Uterus (tissue), 4 donors: ENCODE data around the gene CD5L. TPM values are rescaled to one million over a fixed set of nuclear protein-coding genes. Genes with fewer than 3 reads are reported as not detected.

Experiments
- DNase-seq, 2 donors: peaks; one replicate each; pipeline ENCODE4 v3.0.0-alpha.2; 2019 to 2020
- H3K27ac ChIP-seq, 2 donors: fragments of 200-600 bp; sonication (generic); 1 replicate in 1 of 2; 2 replicates in 1 of 2; pipeline ENCODE4 v1.5.1; 2016 to 2018
- H3K27me3 ChIP-seq, 2 donors: fragments of 200-600 bp; sonication (generic); one replicate each; pipeline ENCODE4 v1.5.1; 2018 to 2019; ENCODE audit warnings: control low read depth in 1 of 2
- H3K36me3 ChIP-seq, 2 donors: fragments of 200-600 bp; sonication (generic); one replicate each; pipeline ENCODE4 v1.5.1; 2019; ENCODE audit warnings: control low read depth in 1 of 2
- H3K4me1 ChIP-seq, 2 donors: fragments of 200-600 bp; sonication (generic); one replicate each; pipeline ENCODE4 v1.5.1; 2018 to 2019; ENCODE audit warnings: control low read depth in 1 of 2
- H3K4me3 ChIP-seq, 2 donors: fragments of 200-600 bp; sonication (generic); 1 replicate in 1 of 2; 2 replicates in 1 of 2; pipeline ENCODE4 v1.5.1; 2018 to 2019; ENCODE audit warnings: mild to moderate bottlenecking in 1 of 2
- H3K9me3 ChIP-seq, 2 donors: fragments of 200-600 bp; sonication (generic); one replicate each; pipeline ENCODE4 v1.5.1; 2019; ENCODE audit warnings: control low read depth in 1 of 2
- CTCF ChIP-seq, 4 experiments: fragments of 200-600 bp in 2 of 4; fragments of 450-650 bp in 2 of 4; sonication (generic) in 2 of 4; IDR thresholded peaks; one replicate each; pipeline ENCODE4 v1.5.1; 2016 to 2019; ENCODE audit warnings: antibody characterized with exemption in 4 of 4, mild to moderate bottlenecking in 2 of 4, moderate library complexity in 1 of 4
- POLR2A ChIP-seq, 2 donors: fragments of 450-650 bp; IDR thresholded peaks; one replicate each; pipeline ENCODE4 v1.6.1; 2016; ENCODE audit warnings: antibody characterized with exemption in 2 of 2, mild to moderate bottlenecking in 1 of 2, moderate library complexity in 1 of 2
- intact Hi-C: fragments of 100-400 bp; cut with DNase I; formaldehyde crosslinking; loops from one replicate; pipeline ENCODE4 v1.15.1; 2023; ENCODE audit warnings: low total_unique reads
- total RNA-seq, 4 donors: library from RNA; depleted of rRNA in 3 of 4; stranded (reverse); fragments of >200 nt in 3 of 4; gene quantifications; one replicate each; pipeline versions ENCODE4 v1.1.0 to v1.2.4, GENCODE V29; 2014 to 2023
- donor health status: DM: yes; HTN: yes; CAD: no.

Gene CD5L
- total RNA-seq, 4 donors from 2014 or later: not detected

- Histone ChIP-seq H3K4me3 (no peak within 1 kb of the TSS), H3K27me3 (no peaks in the 10 kb centered on the region), H3K9me3 (no peaks in the 10 kb centered on the region), H3K36me3 (no peaks in the 10 kb centered on the region), H3K27ac (no peak within 1 kb of the TSS), H3K4me1 (no peaks in the 10 kb centered on the region)
- intact Hi-C loops: no loop called here
- TF ChIP-seq POLR2A (IDR thresholded peaks at IDR 0.05): no peak
- DNase-seq: no peak
These were observed 21.7 kb downstream of the CD5L start, which contains the start of gene FCRL1 for GRCh38 chr1:157819896-157820295. Gene FCRL1, minus strand, starts transcription at chr1:157820120. Its CDS starts 83 bp downstream, at chr1:157820037.

GRCh38 chr1:157819215-157819614 lies 22.4 kb downstream of the CD5L start:
- no peak for TF ChIP-seq CTCF (IDR thresholded peaks at IDR 0.05)
- TF ChIP-seq POLR2A (IDR thresholded peaks at IDR 0.05): no peak
- no peaks in the 10 kb centered on the region for H3K27me3 ChIP-seq
- intact Hi-C loops: no loop called here
- no peaks in the 10 kb centered on the region for H3K36me3 ChIP-seq
- no peak for DNase-seq
- H3K9me3 ChIP-seq: no peaks in the 10 kb centered on the region
- no peak overlapping the region for H3K27ac ChIP-seq
- no peak overlapping the region for H3K4me3 ChIP-seq
- no peaks in the 10 kb centered on the region for H3K4me1 ChIP-seq

- Histone ChIP-seq H3K4me3 (no peak overlapping the region), H3K27ac (no peak overlapping the region), H3K27me3 (no peaks in the 10 kb centered on the region), H3K36me3 (no peaks in the 10 kb centered on the region), H3K4me1 (no peaks in the 10 kb centered on the region), H3K9me3 (peaks cover 0 to 5% of the 10 kb centered on the region in 2 donors)
- no peak for TF ChIP-seq POLR2A (IDR thresholded peaks at IDR 0.05)
- intact Hi-C loops: no loop called here
- no peak for DNase-seq
These were observed 28.3 kb downstream of the CD5L start for GRCh38 chr1:157813269-157813668.

GRCh38 chr1:157806431-157807149 lies 35.0 kb downstream of the CD5L start:
- TF ChIP-seq CTCF (IDR thresholded peaks at IDR 0.05): no peak
- no peak for TF ChIP-seq POLR2A (IDR thresholded peaks at IDR 0.05)
- no peaks in the 10 kb centered on the region for H3K9me3 ChIP-seq
- no peak for DNase-seq
- H3K4me1 ChIP-seq: no peaks in the 10 kb centered on the region
- intact Hi-C loops: no loop called here
- no peak overlapping the region for H3K27ac ChIP-seq
- no peak overlapping the region for H3K4me3 ChIP-seq
- H3K36me3 ChIP-seq: no peaks in the 10 kb centered on the region
- no peaks in the 10 kb centered on the region for H3K27me3 ChIP-seq

- intact Hi-C loops: no loop called here
- no peak overlapping the region for H3K27ac ChIP-seq
- no peaks in the 10 kb centered on the region for H3K27me3 ChIP-seq
- H3K4me3 ChIP-seq: no peak overlapping the region
- no peaks in the 10 kb centered on the region for H3K4me1 ChIP-seq
- DNase-seq: no peak
- no peaks in the 10 kb centered on the region for H3K36me3 ChIP-seq
- TF ChIP-seq POLR2A (IDR thresholded peaks at IDR 0.05) (no peak), CTCF (IDR thresholded peaks at IDR 0.05) (no peak)
- H3K9me3 ChIP-seq: no peaks in the 10 kb centered on the region
These were observed 37.8 kb downstream of the CD5L start for GRCh38 chr1:157803851-157804250.

- Histone ChIP-seq H3K4me1 (no peaks in the 10 kb centered on the region), H3K27ac (no peak overlapping the region), H3K4me3 (no peak overlapping the region), H3K9me3 (no peaks in the 10 kb centered on the region), H3K27me3 (no peaks in the 10 kb centered on the region), H3K36me3 (no peaks in the 10 kb centered on the region)
- no peak for TF ChIP-seq POLR2A (IDR thresholded peaks at IDR 0.05)
- TF ChIP-seq CTCF (IDR thresholded peaks at IDR 0.05): no peak
- intact Hi-C loops: no loop called here
- no peak for DNase-seq
These were observed 41.6 kb downstream of the CD5L start for GRCh38 chr1:157799996-157800395.
